Lung microvascular endothelial cell (primary cell): ENCODE results near the gene MAGEB3. TPM values are rescaled to one million over a fixed set of nuclear protein-coding genes. Genes with fewer than 3 reads are reported as not detected.

Experiments used
- DNase-seq, 2 donors: peaks; one replicate each; pipeline versions ENCODE4 v3.0.0 to v3.0.0-alpha.2; 2010; ENCODE audit warnings: low read depth in 2 of 2
- total RNA-seq: library from RNA; depleted of rRNA; stranded (reverse); fragments of >200 nt; gene quantifications from 2 replicates; pipeline ENCODE4 v1.2.1, GENCODE V29; 2014

The MAGEB3 gene
- total RNA-seq, 1 donor from 2014 or later = not detected

- peak in 1 of 2 donors; percentile 25 for DNase-seq
Measured at GRCh38 chrX:30278365-30278764, 47.9 kb downstream of the MAGEB3 start.

GRCh38 chrX:30280428-30280827 is 50.0 kb downstream of the MAGEB3 start:
- DNase-seq = no peak

GRCh38 chrX:30282527-30282926 is 52.1 kb downstream of the MAGEB3 start:
- DNase-seq = peak in 1 of 2 donors; percentile 16

- peak; percentile 87 to 92 for DNase-seq
Measured at GRCh38 chrX:30283456-30284200, 53.2 kb downstream of the MAGEB3 start.

Other genes with a start within 250 kb of the MAGEB3 start
- gene MAGEB2, start 15.1 kb upstream of the MAGEB3 start, total RNA-seq = not detected in 2 replicates
- gene MAGEB4, start 11.3 kb downstream of the MAGEB3 start, total RNA-seq = not detected in 2 replicates
- gene MAGEB1, start 16.5 kb downstream of the MAGEB3 start, total RNA-seq = not detected in 2 replicates
- not detected in 2 replicates for gene NR0B1, start 78.7 kb downstream of the MAGEB3 start, total RNA-seq